ENCODE measurements around the gene TNFAIP6. TPM values are rescaled to one million over a fixed set of nuclear protein-coding genes. Genes with fewer than 3 reads are reported as not detected.
"Not testable (repeated sequence)": the region's sequence is repeated elsewhere in the genome, so short reads cannot be mapped to it uniquely, and the experiment has no call there.

TNFAIP6 gene, protein sequence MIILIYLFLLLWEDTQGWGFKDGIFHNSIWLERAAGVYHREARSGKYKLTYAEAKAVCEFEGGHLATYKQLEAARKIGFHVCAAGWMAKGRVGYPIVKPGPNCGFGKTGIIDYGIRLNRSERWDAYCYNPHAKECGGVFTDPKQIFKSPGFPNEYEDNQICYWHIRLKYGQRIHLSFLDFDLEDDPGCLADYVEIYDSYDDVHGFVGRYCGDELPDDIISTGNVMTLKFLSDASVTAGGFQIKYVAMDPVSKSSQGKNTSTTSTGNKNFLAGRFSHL
- not detected in 2 replicates for total RNA-seq (2014; rRNA removed; shearing (Covaris generic))

DNA sequence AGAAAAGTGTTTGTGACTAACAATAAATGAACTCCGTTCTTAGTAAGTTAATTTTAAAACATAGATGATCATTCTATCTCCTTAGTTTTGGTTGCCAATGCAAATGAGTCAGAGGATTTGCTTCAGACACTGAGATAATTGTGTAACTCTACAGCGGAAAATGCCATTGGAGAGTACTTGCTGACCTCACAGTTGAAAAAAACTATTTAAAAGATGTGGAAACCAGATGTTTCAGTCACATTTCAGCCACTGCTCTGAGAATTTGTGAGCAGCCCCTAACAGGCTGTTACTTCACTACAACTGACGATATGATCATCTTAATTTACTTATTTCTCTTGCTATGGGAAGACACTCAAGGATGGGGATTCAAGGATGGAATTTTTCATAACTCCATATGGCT is at the start of gene TNFAIP6:
Gene TNFAIP6 (plus strand): TSS at position 234 of the 400 bp plus-strand sequence. CDS start 75 bp downstream, at position 309.
- in situ Hi-C loops (cut with HindIII; ENCODE audit: low sequenced_read_pairs), result no loop called here
- DNase-seq (ENCODE audit: low spot score), result no peak

DNA sequence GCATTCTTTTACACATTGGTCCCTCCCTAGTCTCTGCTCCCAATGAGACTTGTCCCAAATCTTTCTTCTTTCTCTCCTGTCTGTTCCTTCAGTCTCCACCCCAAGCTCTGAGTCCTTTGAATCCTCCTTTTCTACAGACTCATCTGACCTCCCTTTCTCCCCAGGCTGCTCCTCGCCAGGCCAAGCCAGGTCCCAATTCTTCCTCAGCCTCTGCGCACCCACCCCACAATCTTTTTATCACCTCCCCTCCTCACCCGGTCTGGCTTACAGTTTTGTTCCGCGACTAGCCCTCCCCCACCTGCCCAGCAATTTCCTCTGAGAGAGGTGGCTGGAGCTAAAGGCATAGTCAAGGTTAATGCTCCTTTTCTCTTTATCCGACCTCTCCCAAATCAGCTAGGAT is 47.1 kb upstream of the TNFAIP6 start:
- in situ Hi-C loops (cut with HindIII; ENCODE audit: low sequenced_read_pairs); DNase-seq (ENCODE audit: low spot score): not testable (repeated sequence)

DNA sequence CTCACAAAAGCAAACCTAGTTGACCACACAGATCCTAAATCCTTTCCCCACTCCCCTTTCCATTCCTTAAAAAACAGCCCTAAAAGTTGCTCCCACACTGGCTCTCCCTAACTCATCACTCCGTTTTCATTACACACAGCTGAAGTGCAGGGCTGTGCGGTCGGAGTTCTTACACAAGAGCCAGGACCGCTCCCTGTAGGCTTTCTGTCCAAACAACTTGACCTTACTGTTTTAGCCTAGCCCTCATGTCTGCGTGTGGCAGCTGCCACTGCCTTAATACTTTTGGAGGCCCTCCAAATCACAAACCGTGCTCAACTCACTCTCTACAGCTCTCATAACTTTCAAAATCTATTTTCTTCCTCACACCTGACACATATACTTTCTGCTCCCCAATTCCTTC is 45.0 kb upstream of the TNFAIP6 start:
- in situ Hi-C loops (cut with HindIII; ENCODE audit: low sequenced_read_pairs); DNase-seq (ENCODE audit: low spot score): not testable (repeated sequence)

DNA sequence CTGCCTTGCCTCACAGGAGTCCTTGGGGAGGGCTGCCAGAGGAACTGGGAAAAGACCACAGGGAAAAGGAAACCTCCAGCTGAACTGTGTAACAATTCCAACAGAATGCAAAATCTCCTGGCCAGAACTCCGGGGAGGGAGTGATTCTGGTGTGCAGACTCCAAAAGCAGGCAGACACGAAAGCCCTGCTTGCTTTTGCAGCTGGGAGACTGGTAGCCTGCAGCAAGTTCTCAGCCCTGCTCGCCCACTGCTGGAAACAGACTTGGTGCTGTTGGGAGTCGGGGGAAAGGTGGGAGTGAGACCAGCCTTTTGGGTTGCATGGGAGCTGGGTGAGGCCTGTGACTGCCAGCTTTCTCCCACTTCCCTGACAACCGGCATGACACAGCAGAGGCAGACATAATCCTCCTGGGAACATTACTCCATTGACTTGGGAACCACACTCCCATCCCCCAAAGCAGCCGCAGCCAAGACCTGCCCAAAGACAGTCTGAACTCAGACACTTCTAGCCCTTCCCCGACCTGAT is 42.0 kb upstream of the TNFAIP6 start:
- no peak for DNase-seq (ENCODE audit: low spot score)
- in situ Hi-C loops (cut with HindIII; ENCODE audit: low sequenced_read_pairs), result no loop called here

DNA sequence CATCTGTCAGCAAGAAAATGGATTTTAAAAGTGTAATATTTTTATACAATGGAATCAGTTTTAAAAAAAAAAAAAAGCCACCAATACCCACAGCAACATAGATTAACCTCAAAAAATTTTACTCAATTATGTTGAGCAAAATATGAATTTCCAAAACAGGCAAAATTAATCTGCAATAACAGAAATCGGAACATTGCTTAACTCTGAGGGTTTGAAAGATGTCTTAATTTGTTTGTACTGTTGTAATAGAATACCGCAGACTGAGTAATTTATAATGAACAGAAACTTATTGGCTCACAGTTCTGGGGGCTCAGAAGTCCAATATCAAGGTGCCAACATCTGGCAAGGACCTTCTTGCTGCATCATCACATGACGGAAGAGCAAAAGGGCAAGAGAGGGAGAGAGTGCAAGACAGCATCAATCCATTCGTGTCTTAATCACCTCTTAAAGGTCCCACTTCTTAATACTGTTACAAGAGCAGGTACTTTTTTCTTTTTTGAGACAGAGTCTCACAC is 31.8 kb upstream of the TNFAIP6 start:
- DNase-seq (ENCODE audit: low spot score), result no peak
- in situ Hi-C loops (cut with HindIII; ENCODE audit: low sequenced_read_pairs), result no loop called here

DNA sequence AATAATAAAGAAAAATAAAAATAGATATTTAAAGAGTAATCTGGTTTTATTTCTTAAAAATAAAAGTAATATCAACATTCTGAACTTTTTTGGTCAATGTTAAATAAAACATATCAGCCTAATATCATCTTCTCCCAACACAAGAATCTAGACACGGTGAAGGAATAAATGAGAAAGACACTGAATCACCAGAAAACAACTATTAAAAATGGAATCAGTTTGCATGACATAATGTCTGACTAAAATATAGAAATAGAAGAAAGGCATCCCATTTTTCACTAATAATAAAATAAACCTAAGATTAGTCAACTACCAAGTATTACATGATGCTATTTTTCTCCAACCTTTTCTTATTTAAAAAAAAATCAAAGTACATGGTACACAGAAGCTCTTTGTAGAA is 30.8 kb upstream of the TNFAIP6 start:
- no peak for DNase-seq (ENCODE audit: low spot score)
- in situ Hi-C loops (cut with HindIII; ENCODE audit: low sequenced_read_pairs), result no loop called here

DNA sequence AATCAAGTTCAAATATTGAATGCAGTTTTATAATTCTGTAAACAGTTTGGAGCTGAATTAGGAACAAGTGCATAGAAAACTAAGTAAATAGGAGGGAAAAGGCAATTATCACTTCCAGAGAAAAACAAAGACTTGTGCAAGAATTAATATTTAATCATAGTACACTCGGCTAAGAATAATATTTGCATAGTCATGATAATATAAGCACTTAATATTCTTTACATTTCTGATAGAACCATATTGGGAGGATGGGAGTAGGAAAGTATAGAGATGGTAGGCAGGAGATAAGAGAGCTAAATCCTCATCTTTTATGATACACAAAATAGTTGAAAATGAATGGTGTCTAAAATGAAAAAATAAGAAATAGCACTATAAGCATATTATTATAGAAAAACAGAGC is 27.4 kb upstream of the TNFAIP6 start:
- no peak for DNase-seq (ENCODE audit: low spot score)
- in situ Hi-C loops (cut with HindIII; ENCODE audit: low sequenced_read_pairs), result no loop called here

DNA sequence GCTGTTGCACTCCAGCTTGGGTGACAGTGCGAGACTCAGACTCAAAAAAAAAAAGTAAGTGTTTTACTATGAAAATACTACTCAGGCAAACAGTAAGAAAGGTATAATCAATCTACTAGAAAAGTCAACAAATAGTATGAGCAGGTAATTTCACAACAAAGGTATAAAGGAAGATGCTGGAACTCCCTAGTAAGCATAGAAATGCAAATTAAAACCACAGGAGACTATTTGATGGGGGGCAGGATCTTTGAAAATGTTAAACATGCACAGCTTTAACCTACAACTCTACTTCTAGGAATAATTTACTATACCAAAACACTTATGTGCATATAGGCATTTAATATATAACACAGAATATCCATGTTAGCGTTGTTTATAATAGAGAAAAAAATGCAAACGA is 24.3 kb upstream of the TNFAIP6 start:
- in situ Hi-C loops (cut with HindIII; ENCODE audit: low sequenced_read_pairs), result no loop called here
- DNase-seq (ENCODE audit: low spot score), result no peak

DNA sequence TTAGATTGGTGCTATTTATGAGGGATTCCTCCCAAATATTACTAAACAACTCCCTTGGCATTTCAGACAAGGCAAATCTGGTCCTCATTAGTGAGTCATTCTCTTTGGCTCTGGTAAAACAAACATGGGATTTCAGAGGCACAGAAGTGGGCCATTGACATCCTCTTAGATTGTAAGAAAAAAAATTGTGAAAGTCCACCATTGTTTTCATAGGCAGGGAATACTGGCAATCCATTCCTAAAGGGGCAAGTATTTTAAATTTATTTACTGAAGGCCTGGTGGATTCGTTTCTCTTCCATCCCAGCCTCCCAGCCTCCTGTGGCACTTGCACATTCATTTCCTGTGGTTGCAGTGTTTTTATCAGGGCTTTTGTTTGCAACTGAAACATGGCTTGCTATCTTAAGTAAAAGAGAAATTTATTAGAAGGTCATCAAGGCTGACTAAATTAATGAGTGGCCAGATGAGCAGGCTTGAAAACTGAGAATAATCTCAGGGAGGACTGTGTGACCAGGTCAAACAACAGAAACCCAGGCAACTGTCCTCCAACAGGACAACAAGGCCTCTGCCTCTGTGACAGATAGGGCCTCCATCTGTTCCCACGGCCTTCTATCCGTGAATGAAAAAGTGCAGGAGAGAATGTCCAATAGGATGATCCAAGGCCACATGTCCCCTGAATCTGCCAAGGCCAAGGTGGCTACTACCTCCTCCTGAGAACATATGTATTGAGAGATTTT is 23.1 kb upstream of the TNFAIP6 start:
- in situ Hi-C loops (cut with HindIII; ENCODE audit: low sequenced_read_pairs), result no loop called here
- DNase-seq (ENCODE audit: low spot score), result no peak

DNA sequence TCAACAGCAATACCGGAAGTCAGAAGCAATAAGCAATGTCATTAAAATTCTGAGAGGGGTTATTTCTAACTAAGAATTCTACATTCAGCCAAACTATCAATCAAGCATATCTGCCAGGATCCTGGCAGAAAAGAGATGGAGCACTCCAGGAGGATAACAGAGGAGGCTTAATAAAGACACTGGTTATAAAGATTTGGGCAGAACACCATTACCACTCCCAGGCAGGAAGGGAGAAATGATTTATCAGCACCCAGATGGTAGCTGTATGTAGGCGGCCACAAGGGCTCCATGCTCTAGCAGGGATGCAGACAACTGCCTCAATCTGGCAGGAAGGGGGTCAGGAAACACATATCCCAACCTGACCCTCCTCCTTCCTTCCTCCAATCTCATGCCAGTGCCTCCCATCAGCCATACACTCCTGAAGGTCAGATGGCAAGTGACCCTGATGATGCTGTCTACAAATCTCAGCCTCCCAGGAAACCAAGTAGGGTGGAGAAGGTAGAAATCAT is 20.5 kb upstream of the TNFAIP6 start:
- no peak for DNase-seq (ENCODE audit: low spot score)
- in situ Hi-C loops (cut with HindIII; ENCODE audit: low sequenced_read_pairs), result no loop called here

DNA sequence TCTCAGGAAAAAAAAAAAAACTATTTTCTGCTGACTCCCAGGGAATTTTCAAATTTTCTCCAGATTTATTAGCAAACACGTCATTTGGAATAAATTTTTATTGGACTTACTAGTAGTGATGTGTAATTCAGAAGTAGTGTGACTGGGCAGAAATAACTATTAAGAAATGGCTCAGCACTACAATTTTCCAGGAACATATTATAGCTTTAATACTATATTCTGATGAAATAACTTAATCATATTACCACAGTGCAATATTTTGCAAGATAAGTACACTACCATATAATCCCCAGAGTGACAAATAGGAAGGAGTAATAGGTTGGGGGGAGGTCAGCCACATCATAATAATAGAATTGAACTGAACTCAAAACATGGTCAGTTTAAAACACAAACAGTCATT is 19.7 kb upstream of the TNFAIP6 start:
- in situ Hi-C loops (cut with HindIII; ENCODE audit: low sequenced_read_pairs), result no loop called here
- no peak for DNase-seq (ENCODE audit: low spot score)

DNA sequence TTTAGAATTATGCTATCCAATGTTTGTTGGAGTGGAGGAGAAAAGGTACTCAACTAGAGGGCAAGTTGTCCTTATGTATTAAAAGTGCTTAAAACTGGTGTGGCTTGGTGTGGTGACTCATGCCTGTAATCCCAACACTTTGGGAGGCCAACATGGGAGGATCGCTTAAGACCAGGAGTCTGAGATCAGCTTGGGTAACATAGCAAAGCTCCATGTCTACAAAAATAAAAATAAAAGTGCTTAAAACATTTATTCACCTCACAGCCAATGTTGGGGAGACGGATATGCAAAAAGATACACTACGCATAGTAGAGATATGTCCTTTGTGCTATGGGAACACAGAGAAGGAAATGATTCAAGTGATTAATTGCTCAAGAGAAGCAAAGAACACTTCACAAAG is 19.3 kb upstream of the TNFAIP6 start:
- DNase-seq (ENCODE audit: low spot score), result no peak
- in situ Hi-C loops (cut with HindIII; ENCODE audit: low sequenced_read_pairs), result no loop called here

DNA sequence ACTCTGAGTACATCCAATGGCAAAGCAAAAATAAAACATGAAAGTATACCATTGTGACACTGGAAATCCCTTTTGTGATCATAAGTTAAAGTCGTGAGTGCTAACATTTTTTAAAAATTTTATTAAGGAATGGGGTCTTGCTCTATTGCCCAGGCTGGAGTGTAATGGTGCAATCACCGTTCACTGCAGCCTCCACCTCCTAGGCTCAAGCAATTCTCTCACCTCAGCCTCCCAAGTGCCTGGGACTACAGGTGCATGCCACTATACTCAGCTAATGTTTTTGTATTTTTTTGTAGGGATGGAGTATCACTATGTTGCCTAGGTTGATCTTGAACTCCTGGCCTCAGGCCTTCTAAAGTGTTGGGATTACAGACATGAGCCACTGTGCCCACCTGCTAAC is 14.3 kb upstream of the TNFAIP6 start:
- in situ Hi-C loops (cut with HindIII; ENCODE audit: low sequenced_read_pairs), result no loop called here
- no peak for DNase-seq (ENCODE audit: low spot score)

DNA sequence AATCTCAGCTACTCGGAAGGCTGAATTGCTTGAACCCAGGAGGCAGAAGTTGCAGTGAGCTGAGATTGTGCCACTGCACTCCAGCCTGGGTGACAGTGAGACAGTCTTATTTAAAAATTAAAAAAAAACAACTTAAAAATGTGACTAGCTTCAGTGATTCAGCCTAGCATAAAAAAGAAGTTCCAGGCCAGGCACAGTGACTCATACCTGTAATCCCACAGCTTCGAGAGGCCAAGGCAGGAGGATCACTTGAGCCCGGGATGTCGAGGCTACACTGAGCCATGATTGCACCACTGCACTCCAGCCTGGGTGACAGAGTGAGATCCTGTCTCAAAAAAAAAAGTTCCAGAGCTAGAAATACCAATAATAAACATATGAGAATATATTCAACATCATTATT is 13.2 kb upstream of the TNFAIP6 start:
- DNase-seq (ENCODE audit: low spot score); in situ Hi-C loops (cut with HindIII; ENCODE audit: low sequenced_read_pairs): not testable (repeated sequence)

DNA sequence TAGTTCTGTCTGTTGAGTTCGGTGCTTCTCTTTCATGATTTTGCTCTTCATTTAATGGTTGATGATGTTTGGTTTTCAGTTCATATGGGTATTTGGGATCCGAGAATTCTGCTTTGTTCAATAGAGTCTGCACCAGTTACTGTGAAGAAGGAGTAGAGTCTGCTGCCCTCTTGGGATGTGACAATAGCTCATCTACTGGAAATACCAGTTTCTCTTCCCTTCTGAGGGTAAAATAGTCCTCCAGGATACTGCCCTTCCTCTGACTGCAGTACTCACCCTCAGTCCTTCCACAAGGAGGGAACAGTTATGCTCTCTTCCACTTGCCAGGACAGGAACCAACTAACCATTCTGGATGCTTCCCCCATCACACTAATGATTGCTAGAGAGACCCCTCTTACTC is 12.5 kb upstream of the TNFAIP6 start:
- in situ Hi-C loops (cut with HindIII; ENCODE audit: low sequenced_read_pairs), result no loop called here
- DNase-seq (ENCODE audit: low spot score), result no peak

DNA sequence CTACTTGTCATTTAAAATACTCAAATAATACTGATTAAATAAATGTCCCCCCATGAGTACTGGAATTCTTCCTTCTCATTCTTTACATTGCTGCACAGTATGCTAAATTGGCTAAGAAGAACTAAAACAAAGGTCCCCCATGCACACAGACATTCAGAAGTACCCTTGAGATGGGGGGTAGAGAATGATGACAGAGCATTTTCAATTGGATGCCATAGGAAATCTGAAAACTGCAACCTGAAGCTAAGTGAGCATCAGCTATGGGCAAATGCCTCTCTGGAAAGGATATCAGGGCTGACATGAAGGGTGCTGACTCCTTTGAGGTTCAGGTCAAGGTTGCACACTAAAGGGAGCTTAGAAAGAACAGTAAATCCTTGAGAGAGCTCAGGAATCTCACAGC is 10.1 kb upstream of the TNFAIP6 start:
- no peak for DNase-seq (ENCODE audit: low spot score)
- in situ Hi-C loops (cut with HindIII; ENCODE audit: low sequenced_read_pairs), result no loop called here

DNA sequence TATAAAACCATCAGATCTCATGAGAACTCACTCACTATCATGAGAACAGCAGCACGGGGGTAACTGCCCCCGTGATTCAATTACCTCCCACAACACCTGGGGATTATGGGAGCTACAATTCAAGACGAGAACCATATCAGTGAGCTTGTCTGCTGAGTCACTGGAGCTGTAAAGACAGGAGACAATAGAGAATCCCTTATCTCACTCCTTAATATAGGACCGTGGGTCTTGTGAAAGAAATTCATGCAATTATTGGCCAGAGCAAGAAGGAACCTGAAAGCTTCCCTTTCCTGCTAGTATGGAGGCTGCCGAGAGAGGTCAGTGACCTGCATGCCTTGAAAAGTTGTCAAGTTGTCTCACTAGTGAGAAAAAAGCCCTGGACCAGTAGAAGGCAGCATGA is 9.5 kb upstream of the TNFAIP6 start:
- in situ Hi-C loops (cut with HindIII; ENCODE audit: low sequenced_read_pairs), result no loop called here
- no peak for DNase-seq (ENCODE audit: low spot score)

DNA sequence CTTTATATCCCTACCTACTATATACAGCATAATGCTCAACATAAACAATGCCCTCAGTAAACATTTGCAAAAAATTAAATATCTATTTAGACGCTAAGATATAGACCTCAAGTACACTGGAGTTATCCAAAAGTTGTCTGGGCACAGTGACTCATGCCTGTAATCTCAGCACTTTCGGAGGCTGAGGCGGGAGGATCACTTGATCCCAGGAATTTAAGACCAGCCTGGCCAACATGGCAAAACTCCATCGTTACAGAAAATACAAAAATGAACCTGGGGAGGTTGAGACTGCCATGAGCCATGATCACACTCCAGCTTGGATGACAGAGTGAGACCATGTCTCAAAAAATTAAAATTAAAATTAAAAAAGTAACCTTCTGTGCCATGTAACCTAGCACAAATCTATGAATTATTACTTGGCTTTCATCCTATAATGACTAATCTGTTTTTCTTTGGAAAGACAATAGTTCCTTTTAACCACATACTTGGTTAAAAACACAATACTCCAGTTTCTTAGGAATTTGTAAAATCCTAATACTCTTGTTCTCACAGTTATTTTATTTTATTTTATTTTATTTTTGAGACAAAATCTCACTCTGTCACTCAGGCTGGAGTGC is 6.7 kb upstream of the TNFAIP6 start:
- no peak for DNase-seq (ENCODE audit: low spot score)
- in situ Hi-C loops (cut with HindIII; ENCODE audit: low sequenced_read_pairs), result no loop called here

DNA sequence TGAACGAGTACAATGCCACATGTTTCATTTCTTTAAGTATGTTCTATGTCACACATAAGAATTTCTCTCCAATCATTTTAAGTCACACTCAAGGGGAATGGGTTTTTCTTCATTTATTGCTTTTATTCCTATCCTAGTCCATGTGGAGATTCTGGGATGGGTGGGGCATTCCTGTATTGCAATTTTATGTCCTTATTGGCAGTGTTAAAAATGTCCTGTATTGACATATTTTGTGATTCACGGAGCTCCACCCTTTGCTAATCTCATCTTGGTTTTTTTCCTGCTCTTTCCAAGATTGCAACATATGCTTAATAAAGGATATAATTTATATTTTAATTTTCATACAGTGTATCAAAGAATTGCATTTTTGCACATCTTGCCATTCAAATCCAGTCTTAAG is 3.4 kb upstream of the TNFAIP6 start:
- in situ Hi-C loops (cut with HindIII; ENCODE audit: low sequenced_read_pairs), result no loop called here

DNA sequence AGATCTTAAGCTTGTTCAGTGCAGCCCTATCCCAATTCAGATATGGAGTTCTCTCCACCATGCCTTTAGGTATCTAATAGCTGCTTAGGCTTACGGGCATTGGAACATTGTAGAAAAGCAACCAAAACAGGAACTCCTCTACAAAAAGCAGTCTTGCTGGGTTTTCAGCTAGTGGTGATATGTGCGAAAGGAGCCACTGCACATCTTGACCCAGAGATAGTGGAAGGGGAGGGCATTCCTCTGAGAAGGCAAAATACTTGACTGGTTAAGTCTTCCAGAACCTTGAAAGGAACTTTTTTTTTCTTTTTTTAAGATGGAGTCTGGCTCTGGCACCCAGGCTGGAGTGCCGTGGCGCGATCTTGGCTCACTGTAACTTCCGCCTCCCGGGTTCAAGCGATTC is 2.6 kb upstream of the TNFAIP6 start:
- in situ Hi-C loops (cut with HindIII; ENCODE audit: low sequenced_read_pairs), result no loop called here

More for the DNA sequence above, 3.4 kb upstream of the TNFAIP6 start:
- no peak for DNase-seq (ENCODE audit: low spot score)

More for the DNA sequence above, 2.6 kb upstream of the TNFAIP6 start:
- no peak for DNase-seq (ENCODE audit: low spot score)
